Stimulated activated CD8-positive, alpha-beta memory T cell treated with anti-CD3 and anti-CD28 coated beads, Interleukin-12 subunit alpha, Interleukin-12 subunit beta, amount 100 ng/mL, for 24 hours (primary cell): ENCODE data around the gene FEZ2.
"Not testable (repeated sequence)": the region's sequence is repeated elsewhere in the genome, so short reads cannot be mapped to it uniquely, and the experiment has no call there.

Experiments used
- DNase-seq: peaks from one replicate; pipeline ENCODE4 v3.0.0-alpha.2; 2020; ENCODE audit errors: extremely low read depth

FEZ2 gene, protein sequence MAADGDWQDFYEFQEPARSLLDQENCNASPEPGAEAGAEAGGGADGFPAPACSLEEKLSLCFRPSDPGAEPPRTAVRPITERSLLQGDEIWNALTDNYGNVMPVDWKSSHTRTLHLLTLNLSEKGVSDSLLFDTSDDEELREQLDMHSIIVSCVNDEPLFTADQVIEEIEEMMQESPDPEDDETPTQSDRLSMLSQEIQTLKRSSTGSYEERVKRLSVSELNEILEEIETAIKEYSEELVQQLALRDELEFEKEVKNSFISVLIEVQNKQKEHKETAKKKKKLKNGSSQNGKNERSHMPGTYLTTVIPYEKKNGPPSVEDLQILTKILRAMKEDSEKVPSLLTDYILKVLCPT

DNA sequence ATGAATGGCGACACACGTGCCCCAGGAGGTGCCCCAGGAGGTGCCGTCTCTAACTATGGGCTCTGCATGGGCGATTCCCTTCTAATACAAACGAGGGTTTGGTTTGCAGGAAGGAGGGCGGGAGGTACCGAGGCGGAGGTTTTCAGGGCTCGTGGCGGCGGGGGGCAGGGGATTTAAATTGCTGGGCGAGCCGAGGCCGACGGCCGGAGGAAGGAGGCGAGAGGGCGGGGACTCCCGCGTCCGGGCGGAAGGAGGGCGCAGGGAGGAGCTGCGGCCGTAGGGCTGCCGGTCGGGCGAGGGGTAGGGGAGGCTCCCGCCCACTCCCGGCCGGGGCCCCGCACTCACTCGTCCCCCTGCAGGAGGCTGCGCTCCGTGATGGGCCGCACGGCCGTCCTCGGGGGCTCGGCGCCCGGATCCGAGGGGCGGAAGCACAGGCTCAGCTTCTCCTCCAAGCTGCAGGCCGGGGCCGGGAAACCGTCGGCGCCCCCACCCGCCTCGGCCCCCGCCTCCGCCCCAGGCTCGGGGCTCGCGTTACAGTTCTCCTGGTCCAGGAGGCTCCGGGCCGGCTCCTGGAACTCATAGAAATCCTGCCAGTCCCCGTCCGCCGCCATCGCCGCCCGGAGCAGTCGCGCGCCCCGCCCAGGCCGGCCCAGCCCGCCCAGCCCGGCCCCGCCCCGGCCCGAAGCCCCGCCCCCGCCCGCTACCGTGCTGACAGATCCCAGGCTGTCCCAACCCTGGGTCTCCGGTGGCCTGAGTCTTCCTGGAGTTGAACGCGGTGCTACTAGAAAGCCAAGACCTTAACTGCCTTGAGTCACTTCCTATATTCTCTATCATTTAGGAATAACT, at the start of gene FEZ2:
FEZ2 (minus strand) TSS at position 637 of the 846 bp plus-strand sequence; CDS start at position 611, 26 bp downstream.
- DNase-seq = peak; percentile 34

DNA sequence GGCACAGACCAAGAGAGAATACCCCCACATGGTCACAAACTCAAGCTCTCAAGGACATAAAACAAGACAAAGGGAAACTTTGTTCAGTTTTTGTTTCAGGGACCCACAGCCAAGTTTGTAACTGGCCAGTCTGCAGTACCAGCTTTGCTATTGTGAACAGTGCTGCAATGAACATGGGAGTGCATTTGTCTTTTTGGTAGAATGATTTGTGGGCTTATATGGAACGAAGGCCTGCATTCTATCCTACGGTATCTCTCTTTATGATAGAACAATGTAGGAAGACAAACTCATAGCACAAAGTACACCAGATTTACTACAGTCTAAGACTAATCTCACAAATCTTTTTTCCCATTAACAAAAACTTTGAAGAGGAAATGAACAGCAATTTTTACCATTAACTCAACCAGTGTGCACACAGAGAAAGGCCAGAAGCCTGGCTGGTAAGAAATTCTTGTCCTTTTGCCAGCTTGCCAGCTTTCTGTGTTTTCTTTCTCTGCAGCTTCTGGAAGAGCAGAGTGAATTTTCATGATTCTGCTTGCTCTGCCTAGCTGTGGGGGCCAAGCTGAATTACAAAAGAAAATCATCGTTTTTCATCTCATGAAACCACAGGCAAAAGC, 37.1 kb upstream of the FEZ2 start:
- no peak for DNase-seq

- no peak for DNase-seq
Observed at GRCh38 chr2:36633470-36634092, 35.6 kb upstream of the FEZ2 start.

- no peak for DNase-seq
Observed at GRCh38 chr2:36626756-36627155, 28.8 kb upstream of the FEZ2 start.

GRCh38 chr2:36626071-36626470, 28.1 kb upstream of the FEZ2 start:
- DNase-seq = no peak

- DNase-seq = no peak
Observed at GRCh38 chr2:36625304-36625703, 27.3 kb upstream of the FEZ2 start.

DNA sequence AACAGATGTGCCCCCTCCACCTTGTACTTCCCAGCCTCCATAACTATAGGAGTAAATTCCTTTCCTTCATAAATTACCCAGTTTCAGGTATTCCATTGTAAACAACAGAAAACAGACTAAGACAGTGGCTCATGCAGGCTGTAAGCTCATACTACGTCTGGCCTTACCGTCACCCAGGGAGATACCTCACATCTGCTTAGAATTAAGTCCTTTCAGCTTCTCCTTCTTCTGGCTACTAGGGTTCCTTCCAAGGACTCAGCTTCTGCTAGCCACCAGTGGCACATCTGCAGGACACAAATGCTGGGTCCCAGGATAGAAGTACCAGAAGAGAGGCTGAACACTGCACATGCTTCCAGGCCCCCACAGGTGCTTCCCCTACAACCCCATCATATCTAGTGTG, 22.4 kb upstream of the FEZ2 start:
- DNase-seq = no peak

DNA sequence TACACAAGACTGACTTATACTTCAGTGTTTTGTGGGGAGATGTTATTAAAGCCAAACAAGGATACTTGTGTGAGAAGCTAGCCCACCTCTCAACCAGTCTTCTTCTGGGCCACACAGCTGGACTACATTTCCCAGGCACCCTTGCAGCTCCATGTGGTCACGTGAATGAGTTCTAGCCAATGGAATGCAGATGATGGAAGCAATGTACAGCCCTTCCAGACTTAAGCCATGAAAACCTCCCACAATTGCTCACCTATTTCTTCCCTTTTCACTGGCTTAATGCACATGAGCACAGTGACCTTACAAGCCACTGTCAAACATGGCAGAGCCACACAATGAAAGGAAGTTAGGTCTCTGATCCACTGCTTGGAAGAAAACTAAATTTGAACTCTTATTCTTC, 20.4 kb upstream of the FEZ2 start:
- no peak for DNase-seq

DNA sequence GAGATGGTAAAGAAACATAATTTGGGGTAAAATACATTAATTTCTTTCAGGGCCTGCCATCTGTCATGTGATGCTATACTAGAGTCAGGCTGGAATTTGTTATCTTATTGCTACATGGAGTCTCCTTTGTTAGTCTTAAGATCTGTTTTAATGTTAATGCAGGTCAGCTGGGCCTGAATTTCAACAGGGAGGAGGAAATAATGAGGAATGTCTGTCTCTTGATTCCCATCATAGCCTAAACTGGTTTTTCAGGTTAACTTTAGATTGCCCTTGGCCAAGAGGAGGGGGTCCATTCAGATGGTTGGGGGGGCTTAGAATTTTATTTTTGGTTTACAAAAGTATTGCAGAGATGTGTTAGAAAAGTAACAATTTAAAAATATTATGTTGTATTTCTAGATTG, 19.0 kb upstream of the FEZ2 start:
- no peak for DNase-seq

- DNase-seq = no peak
Observed at GRCh38 chr2:36615222-36615621, 17.3 kb upstream of the FEZ2 start.

GRCh38 chr2:36613801-36614200, 15.8 kb upstream of the FEZ2 start:
- DNase-seq = no peak

DNA sequence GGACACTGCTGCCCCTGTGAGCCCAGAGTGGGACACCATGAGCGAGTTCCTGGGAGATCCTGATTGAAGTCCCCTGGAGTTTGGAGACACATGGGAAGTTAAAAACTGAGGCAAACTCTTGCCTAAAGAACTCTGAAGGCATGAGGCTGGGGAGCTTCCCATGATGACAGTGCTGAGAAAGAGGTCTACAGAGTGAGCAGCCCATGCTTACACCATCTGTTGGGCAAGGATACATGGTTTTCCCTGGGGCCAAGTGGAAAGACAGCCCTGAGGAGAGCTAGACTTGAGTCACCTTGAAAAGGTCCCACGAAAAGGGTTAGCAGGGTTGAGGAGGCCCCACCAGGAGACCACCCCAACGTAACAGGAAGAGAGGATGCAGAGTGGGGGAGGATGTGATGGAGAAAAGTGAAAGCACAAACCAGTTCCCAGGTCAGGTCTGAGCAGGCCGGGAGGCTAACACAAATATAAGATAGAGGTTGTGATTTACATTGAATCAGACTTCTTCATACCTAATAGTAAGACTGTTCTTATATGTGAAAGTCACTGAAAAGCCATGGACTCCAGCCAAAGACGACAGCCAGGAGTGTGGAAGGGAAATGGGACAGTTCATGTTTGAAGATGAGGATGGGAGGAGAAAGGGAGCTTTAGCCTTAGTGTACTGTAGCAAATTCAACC, 13.5 kb upstream of the FEZ2 start:
- no peak for DNase-seq

- DNase-seq = no peak
Observed at GRCh38 chr2:36609507-36609906, 11.5 kb upstream of the FEZ2 start.

- DNase-seq = no peak
Observed at GRCh38 chr2:36607947-36608346, 10.0 kb upstream of the FEZ2 start.

- no peak for DNase-seq
Observed at GRCh38 chr2:36606925-36607324, 9.0 kb upstream of the FEZ2 start.

DNA sequence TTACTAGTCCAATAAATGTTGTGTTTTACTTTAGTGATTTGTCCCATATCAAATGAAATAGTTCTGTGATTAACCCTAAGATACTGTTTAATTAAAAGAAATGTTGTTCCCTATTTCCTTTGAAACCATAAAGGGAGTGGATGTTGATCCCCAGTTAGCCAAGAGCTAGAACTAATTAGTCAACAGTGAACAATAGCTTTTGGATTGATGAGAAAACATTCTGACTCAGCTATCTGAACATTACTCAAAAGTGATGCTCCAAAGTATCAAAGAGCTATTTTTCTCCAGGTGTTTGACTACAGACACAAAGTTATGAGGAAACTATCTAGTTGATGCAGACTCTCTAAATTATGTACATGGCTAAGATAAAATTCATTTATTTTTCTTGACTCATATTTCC, 7.3 kb upstream of the FEZ2 start:
- DNase-seq = no peak

GRCh38 chr2:36603629-36604028, 5.7 kb upstream of the FEZ2 start:
- not testable (repeated sequence) for DNase-seq

DNA sequence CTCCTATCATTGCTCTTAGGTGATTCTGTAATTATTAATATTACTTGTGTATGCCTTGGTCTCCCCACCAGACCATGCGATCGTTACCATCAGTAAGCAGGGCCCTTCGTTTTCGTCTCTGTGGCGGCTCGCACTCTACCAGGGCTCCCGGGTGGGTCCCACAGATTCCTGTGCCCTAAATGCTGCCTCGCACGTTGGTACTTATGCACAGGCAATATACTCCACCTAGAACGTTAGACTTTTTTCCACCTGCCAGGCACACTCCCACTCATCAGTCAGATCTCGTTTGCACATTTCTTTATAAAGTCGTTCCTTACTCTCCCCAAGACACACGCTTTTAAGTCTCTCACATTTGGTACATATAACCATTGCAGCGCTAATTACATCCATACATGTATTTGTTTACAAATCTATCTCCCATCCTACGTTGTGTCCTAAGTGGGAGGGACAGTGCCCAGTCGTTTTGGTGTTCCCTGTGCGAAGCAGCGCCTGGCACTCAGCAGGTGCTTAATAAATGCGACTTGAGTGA, 901 bp downstream of the FEZ2 start:
- no peak for DNase-seq

- DNase-seq = no peak
Observed at GRCh38 chr2:36596397-36596796, 1.6 kb downstream of the FEZ2 start.

DNA sequence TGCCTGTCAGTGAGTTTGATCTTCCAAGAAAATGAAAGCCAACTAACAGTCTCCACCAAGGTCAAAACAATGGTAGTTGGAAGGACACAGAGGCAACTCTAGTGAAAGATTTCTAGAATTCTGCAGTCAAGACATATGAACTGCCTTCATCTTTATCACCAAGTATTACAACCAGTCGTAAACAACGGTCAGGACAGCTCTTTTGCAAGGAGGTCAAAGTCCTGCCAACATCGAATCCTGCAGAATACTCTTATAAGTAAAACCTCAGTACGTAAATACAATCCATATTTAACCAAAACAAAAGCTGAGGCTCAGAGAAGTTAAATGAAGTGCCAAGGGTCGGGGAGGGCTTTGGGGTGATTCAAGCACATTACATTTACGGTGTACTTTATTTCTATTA, 3.1 kb downstream of the FEZ2 start:
- no peak for DNase-seq

GRCh38 chr2:36589230-36589630, 8.7 kb downstream of the FEZ2 start:
- DNase-seq = no peak
